ENCODE measurements around the gene LMTK2.

The LMTK2 gene

DNA sequence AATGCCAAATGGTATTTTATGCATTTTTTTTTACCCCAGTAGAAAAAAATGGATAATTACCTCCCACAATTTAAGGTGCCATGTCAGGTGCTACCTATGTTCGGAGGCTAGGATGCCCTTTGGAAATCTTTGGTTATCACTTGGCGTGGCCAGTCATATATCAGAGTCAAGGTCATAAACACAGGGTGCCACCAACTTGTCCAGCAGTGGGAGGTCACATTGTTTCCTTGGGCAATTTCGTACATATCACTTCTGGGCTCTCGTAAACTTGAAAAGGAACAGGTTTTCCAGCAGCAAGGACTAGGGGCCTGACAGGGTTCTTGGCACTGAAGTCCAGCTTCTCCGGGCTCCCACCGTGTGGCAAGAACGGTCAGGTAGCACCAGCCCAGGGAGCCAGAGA, 56.6 kb downstream of the LMTK2 start:
- no peaks in the 10 kb centered on the region for H3K9me3 ChIP-seq
- H3K27me3 ChIP-seq, result no peaks in the 10 kb centered on the region
- H3K27ac ChIP-seq, result no peak overlapping the region
- peaks cover 0 to 5% of the 10 kb centered on the region in 2 experiments for H3K4me1 ChIP-seq (ENCODE audit: control insufficient read depth in 1 of 2, insufficient read depth in 1 of 2, low read depth in 1 of 2, low read length in 1 of 2)
- H3K36me3 ChIP-seq, result peaks cover 63% of the 10 kb centered on the region
- H3K4me3 ChIP-seq (ENCODE audit: low read depth in 1 of 2, low read length in 1 of 2), result no peak overlapping the region
- TF ChIP-seq, protein P1, sequence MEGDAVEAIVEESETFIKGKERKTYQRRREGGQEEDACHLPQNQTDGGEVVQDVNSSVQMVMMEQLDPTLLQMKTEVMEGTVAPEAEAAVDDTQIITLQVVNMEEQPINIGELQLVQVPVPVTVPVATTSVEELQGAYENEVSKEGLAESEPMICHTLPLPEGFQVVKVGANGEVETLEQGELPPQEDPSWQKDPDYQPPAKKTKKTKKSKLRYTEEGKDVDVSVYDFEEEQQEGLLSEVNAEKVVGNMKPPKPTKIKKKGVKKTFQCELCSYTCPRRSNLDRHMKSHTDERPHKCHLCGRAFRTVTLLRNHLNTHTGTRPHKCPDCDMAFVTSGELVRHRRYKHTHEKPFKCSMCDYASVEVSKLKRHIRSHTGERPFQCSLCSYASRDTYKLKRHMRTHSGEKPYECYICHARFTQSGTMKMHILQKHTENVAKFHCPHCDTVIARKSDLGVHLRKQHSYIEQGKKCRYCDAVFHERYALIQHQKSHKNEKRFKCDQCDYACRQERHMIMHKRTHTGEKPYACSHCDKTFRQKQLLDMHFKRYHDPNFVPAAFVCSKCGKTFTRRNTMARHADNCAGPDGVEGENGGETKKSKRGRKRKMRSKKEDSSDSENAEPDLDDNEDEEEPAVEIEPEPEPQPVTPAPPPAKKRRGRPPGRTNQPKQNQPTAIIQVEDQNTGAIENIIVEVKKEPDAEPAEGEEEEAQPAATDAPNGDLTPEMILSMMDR (IDR thresholded peaks at IDR 0.05), result no peak

DNA sequence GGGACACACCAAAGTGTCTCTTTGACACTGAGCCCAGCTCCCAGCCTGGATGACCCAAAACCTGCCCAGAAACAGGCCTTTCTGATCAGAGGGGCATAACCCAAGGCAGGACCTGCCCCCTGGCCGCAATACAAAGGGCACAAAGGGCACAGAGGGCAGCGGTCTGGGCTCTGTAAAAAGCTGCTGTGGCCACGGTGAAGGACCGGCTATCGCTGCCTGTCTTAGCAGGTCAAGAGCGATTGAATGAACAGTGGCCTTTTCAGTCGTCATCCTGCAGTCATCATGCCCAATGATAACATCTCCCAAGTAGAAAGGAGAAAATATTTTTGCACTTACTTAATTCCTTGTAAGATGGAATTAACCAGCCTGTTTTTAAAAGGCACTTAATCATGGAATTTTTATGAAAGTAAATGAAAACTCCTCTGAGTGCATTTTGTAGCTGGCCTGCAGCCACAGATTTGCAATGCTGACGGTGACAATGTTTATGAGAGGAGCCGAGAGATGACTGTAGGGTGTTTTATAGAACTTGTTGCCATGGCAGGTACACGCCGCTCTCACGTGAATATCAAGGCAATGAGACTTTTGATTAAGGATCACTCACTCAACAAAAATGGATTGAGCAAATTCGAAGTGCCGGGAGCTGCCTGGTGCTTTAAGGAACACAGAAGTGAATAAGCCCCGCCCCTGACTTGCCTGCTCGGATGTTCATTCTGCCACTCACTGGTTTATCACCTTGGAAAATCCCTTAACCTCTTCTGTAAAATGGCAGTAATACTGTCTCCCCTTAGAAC, 57.2 kb downstream of the LMTK2 start:
- Histone ChIP-seq H3K27ac (peak overlapping the region; percentile 6), H3K4me3 (ENCODE audit: low read depth in 1 of 2, low read length in 1 of 2) (no peak overlapping the region), H3K9me3 (no peaks in the 10 kb centered on the region), H3K27me3 (no peaks in the 10 kb centered on the region), H3K4me1 (ENCODE audit: control insufficient read depth in 1 of 2, insufficient read depth in 1 of 2, low read depth in 1 of 2, low read length in 1 of 2) (peaks cover 0 to 5% of the 10 kb centered on the region in 2 experiments), H3K36me3 (peaks cover 63% of the 10 kb centered on the region)
- TF ChIP-seq, protein P1 (IDR thresholded peaks at IDR 0.05), result no peak

DNA sequence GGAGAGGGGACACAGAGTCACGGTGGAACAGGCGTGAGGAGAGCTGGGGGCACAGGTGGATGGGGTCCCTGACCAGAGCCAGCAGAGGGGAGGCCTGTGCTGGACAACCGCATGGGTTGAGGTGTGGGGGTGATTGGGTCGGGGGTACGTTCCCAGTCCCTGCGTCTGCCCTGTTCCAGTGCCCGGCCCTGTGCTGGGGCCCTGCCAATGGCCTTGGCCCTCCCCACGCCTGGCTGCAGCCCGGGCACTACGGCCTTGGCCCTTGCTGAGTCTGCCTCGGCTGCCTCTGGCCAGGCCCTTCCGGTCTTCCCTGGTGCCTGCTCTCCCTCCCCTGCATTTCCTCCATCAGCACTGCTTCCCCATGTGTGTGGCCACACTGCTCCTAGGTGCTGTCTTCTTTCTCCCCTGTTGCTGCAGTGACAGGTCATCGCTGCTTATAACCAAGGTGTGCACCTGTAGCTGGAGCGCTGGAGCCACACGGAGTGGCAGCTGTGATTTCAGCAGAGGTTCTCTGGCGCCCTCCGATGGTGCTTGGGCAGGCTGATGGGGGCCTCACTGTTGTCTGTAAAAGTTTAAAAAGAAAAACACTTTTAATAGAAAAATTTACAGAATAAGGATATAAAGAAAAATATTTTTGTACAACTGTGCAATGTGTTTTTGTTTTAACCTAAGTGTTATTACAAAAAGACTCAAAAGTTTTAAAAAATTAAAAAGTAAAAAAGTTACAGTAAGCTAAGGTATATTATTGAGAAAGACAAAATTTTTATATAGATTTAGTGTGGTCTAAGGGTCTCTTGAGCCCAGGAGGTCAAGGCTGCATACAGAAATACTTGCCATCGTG, 59.4 kb downstream of the LMTK2 start:
- no peak overlapping the region for H3K27ac ChIP-seq
- TF ChIP-seq, protein P1 (IDR thresholded peaks at IDR 0.05), result peak; percentile 72
- H3K36me3 ChIP-seq, result peaks cover 51% of the 10 kb centered on the region
- no peaks in the 10 kb centered on the region for H3K9me3 ChIP-seq
- H3K4me3 ChIP-seq (ENCODE audit: low read depth in 1 of 2, low read length in 1 of 2), result no peak overlapping the region
- H3K4me1 ChIP-seq (ENCODE audit: control insufficient read depth in 1 of 2, insufficient read depth in 1 of 2, low read depth in 1 of 2, low read length in 1 of 2), result peaks cover 0 to 5% of the 10 kb centered on the region in 2 experiments
- H3K27me3 ChIP-seq, result no peaks in the 10 kb centered on the region

DNA sequence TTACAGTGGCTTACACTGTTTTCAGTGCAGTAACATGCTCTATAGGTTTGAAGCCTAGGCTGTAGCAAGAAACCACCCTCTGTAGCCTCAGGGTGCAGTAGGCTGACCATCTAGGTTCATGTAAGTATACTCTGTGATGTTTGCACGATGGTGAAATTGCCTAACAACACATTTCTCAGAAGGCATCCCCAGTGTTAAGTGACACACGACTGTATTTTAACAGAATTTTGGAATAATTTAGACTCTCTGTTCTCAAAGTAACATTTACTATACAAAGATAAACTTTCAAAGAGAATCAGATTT, 60.0 kb downstream of the LMTK2 start:
- no peaks in the 10 kb centered on the region for H3K27me3 ChIP-seq
- TF ChIP-seq, protein P1 (IDR thresholded peaks at IDR 0.05), result no peak

DNA sequence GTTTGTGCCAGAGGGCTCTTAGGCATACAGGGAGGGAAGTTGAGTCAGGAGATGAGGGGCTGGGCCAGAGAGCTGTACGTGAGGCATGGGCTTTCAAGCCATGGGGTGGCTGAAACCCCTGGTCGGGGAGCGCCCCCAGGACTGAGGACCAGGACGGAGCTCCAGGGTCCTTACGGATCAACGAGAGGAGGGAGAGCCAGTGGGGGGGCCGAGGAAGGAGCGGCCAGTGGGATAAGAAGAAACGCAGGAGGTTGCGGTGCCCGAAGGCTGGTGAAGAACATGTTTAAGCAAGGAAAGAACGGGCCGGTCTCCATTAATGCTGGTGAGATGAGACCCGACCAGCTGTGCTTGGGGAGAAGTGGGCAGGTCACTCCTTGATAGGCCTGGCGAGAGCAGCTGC, 61.0 kb downstream of the LMTK2 start:
- Histone ChIP-seq H3K36me3 (peaks cover 56% of the 10 kb centered on the region), H3K4me3 (ENCODE audit: low read depth in 1 of 2, low read length in 1 of 2) (no peak overlapping the region), H3K27me3 (no peaks in the 10 kb centered on the region), H3K4me1 (ENCODE audit: control insufficient read depth in 1 of 2, insufficient read depth in 1 of 2, low read depth in 1 of 2, low read length in 1 of 2) (peaks cover 0 to 5% of the 10 kb centered on the region in 2 experiments), H3K27ac (no peak overlapping the region), H3K9me3 (no peaks in the 10 kb centered on the region)
- TF ChIP-seq, protein P1 (IDR thresholded peaks at IDR 0.05), result no peak

More for the DNA sequence above, 60.0 kb downstream of the LMTK2 start:
- no peak overlapping the region for H3K4me3 ChIP-seq (ENCODE audit: low read depth in 1 of 2, low read length in 1 of 2)
- no peak overlapping the region for H3K27ac ChIP-seq
- peaks cover 0 to 5% of the 10 kb centered on the region in 2 experiments for H3K4me1 ChIP-seq (ENCODE audit: control insufficient read depth in 1 of 2, insufficient read depth in 1 of 2, low read depth in 1 of 2, low read length in 1 of 2)
- H3K36me3 ChIP-seq, result peaks cover 52% of the 10 kb centered on the region
- no peaks in the 10 kb centered on the region for H3K9me3 ChIP-seq
